Liver (tissue), 3 donors: Measurements from ENCODE around the gene MYO9A.

Experiments
- EGR1 ChIP-seq, 2 donors: IDR thresholded peaks; 2 replicates each; pipeline ENCODE4 v1.6.1; 2016 to 2018; ENCODE audit warnings: antibody characterized with exemption in 2 of 2, low read depth in 2 of 2
- FOXA1 ChIP-seq: IDR thresholded peaks from 2 replicates; pipeline ENCODE4 v1.6.1; 2016; ENCODE audit warnings: antibody characterized with exemption
- GABPA ChIP-seq, 2 donors: IDR thresholded peaks in 1 of 2; conservative IDR thresholded peaks in 1 of 2; 2 replicates each; pipeline ENCODE4 v1.6.1; 2016; ENCODE audit warnings: antibody characterized with exemption in 2 of 2, mild to moderate bottlenecking in 1 of 2, moderate library complexity in 1 of 2
- SP1 ChIP-seq: IDR thresholded peaks from 2 replicates; pipeline ENCODE4 v1.6.1; 2018; ENCODE audit warnings: antibody characterized with exemption, mild to moderate bottlenecking
- TF ChIP-seq, protein P1 (sequence below): fragments of 150-350 bp; IDR thresholded peaks from 2 replicates; pipeline ENCODE4 v1.5.1; 2017; ENCODE audit warnings: improper control_type of control experiment, low read depth, low read length; ENCODE audit not compliant: missing input control
- TF ChIP-seq, protein P2 (sequence below): IDR thresholded peaks from 2 replicates; pipeline ENCODE4 v1.6.1; 2016; ENCODE audit warnings: antibody characterized with exemption, mild to moderate bottlenecking
- donor health status: healthy.
- donor health status: healthy.

- TF ChIP-seq SP1 = no peak
- TF ChIP-seq FOXA1 = no peak
- TF ChIP-seq GABPA (IDR thresholded peaks at IDR 0.05 in 1 of 2, conservative IDR thresholded peaks at IDR 0.05 in 1 of 2) = no peak
- TF ChIP-seq, protein P1, sequence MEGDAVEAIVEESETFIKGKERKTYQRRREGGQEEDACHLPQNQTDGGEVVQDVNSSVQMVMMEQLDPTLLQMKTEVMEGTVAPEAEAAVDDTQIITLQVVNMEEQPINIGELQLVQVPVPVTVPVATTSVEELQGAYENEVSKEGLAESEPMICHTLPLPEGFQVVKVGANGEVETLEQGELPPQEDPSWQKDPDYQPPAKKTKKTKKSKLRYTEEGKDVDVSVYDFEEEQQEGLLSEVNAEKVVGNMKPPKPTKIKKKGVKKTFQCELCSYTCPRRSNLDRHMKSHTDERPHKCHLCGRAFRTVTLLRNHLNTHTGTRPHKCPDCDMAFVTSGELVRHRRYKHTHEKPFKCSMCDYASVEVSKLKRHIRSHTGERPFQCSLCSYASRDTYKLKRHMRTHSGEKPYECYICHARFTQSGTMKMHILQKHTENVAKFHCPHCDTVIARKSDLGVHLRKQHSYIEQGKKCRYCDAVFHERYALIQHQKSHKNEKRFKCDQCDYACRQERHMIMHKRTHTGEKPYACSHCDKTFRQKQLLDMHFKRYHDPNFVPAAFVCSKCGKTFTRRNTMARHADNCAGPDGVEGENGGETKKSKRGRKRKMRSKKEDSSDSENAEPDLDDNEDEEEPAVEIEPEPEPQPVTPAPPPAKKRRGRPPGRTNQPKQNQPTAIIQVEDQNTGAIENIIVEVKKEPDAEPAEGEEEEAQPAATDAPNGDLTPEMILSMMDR = no peak
- TF ChIP-seq, protein P2, sequence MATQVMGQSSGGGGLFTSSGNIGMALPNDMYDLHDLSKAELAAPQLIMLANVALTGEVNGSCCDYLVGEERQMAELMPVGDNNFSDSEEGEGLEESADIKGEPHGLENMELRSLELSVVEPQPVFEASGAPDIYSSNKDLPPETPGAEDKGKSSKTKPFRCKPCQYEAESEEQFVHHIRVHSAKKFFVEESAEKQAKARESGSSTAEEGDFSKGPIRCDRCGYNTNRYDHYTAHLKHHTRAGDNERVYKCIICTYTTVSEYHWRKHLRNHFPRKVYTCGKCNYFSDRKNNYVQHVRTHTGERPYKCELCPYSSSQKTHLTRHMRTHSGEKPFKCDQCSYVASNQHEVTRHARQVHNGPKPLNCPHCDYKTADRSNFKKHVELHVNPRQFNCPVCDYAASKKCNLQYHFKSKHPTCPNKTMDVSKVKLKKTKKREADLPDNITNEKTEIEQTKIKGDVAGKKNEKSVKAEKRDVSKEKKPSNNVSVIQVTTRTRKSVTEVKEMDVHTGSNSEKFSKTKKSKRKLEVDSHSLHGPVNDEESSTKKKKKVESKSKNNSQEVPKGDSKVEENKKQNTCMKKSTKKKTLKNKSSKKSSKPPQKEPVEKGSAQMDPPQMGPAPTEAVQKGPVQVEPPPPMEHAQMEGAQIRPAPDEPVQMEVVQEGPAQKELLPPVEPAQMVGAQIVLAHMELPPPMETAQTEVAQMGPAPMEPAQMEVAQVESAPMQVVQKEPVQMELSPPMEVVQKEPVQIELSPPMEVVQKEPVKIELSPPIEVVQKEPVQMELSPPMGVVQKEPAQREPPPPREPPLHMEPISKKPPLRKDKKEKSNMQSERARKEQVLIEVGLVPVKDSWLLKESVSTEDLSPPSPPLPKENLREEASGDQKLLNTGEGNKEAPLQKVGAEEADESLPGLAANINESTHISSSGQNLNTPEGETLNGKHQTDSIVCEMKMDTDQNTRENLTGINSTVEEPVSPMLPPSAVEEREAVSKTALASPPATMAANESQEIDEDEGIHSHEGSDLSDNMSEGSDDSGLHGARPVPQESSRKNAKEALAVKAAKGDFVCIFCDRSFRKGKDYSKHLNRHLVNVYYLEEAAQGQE = no peak
- TF ChIP-seq EGR1 (IDR thresholded peaks at IDR 0.05; ENCODE audit: low read depth in 2 of 2) = no peak
Measured at GRCh38 chr15:71888797-71889196, 229.2 kb downstream of the MYO9A start.
